ENCODE data around the gene RPTOR. TPM values are rescaled to one million over a fixed set of nuclear protein-coding genes. Genes with fewer than 3 reads are reported as not detected.

RPTOR gene
- total RNA-seq, 1 experiment from 2014 or later, result 46.2 TPM

GRCh38 chr17:80783971-80784370, 239.3 kb downstream of the RPTOR start:
- Histone ChIP-seq H3K36me3 (ENCODE audit: low read depth, low read length) (no peaks in the 10 kb centered on the region), H3K27me3 (ENCODE audit: low read length) (no peaks in the 10 kb centered on the region), H3K79me2 (ENCODE audit: low read length) (peaks cover 15% of the 10 kb centered on the region), H3K4me1 (ENCODE audit: insufficient read depth, low read length) (peaks cover 14% of the 10 kb centered on the region), H3K9me3 (ENCODE audit: low read length) (no peaks in the 10 kb centered on the region), H2AFZ (ENCODE audit: low read length) (no peak overlapping the region), H4K20me1 (ENCODE audit: low read length) (no peaks in the 10 kb centered on the region), H3K9me2 (replicated peaks; ENCODE audit: low read length) (no peaks in the 10 kb centered on the region), H3K4me2 (ENCODE audit: low read length) (no peak overlapping the region), H3F3A (ENCODE audit: low read length, unreplicated experiment) (no peaks in the 10 kb centered on the region), H3K9ac (ENCODE audit: low read length) (no peak overlapping the region), H3K4me3 (ENCODE audit: low read length) (no peak overlapping the region), H3K27ac (ENCODE audit: low read length) (no peak overlapping the region)
- no peak for ATAC-seq
- no TSS peak for BruUV-seq (replicated peaks)
- TF ChIP-seq CTCF (conservative IDR thresholded peaks at IDR 0.05; ENCODE audit: low read depth, low read length) (no peak), EZH2phosphoT487 (IDR thresholded peaks at IDR 0.05; ENCODE audit: borderline replicate concordance, low read length) (no peak), EZH2 (IDR thresholded peaks at IDR 0.05; ENCODE audit: low read length, unreplicated experiment) (no peak)
- DNase-seq, result no peak
- intact Hi-C loops (cut with micrococcal nuclease), result no loop called here
- ChIA-PET CTCF (no interaction called here), POLR2A (ENCODE audit: unreplicated experiment) (no interaction called here)

GRCh38 chr17:80785477-80786178, 241.0 kb downstream of the RPTOR start:
- intact Hi-C loops (cut with micrococcal nuclease), result no loop called here
- Histone ChIP-seq H3K4me3 (ENCODE audit: low read length) (no peak overlapping the region), H3F3A (ENCODE audit: low read length, unreplicated experiment) (no peaks in the 10 kb centered on the region), H3K9ac (ENCODE audit: low read length) (no peak overlapping the region), H3K9me2 (replicated peaks; ENCODE audit: low read length) (no peaks in the 10 kb centered on the region), H3K79me2 (ENCODE audit: low read length) (peaks cover 28% of the 10 kb centered on the region), H3K4me2 (ENCODE audit: low read length) (no peak overlapping the region), H3K36me3 (ENCODE audit: low read depth, low read length) (no peaks in the 10 kb centered on the region), H4K20me1 (ENCODE audit: low read length) (no peaks in the 10 kb centered on the region), H2AFZ (ENCODE audit: low read length) (no peak overlapping the region), H3K9me3 (ENCODE audit: low read length) (no peaks in the 10 kb centered on the region), H3K27ac (ENCODE audit: low read length) (no peak overlapping the region), H3K27me3 (ENCODE audit: low read length) (no peaks in the 10 kb centered on the region), H3K4me1 (ENCODE audit: insufficient read depth, low read length) (peaks cover 31% of the 10 kb centered on the region)
- no peak for ATAC-seq
- DNase-seq, result no peak
- ChIA-PET POLR2A (ENCODE audit: unreplicated experiment) (no interaction called here), CTCF (interaction anchor here (0.6 kb wide), 1 partner anchor 278 kb away, joined by 3 read pairs; no protein-coding TSS in a partner anchor)
- BruUV-seq (replicated peaks), result no TSS peak
- TF ChIP-seq CTCF (conservative IDR thresholded peaks at IDR 0.05; ENCODE audit: low read depth, low read length) (no peak), EZH2 (IDR thresholded peaks at IDR 0.05; ENCODE audit: low read length, unreplicated experiment) (no peak), EZH2phosphoT487 (IDR thresholded peaks at IDR 0.05; ENCODE audit: borderline replicate concordance, low read length) (no peak)

GRCh38 chr17:80786470-80786869, 241.8 kb downstream of the RPTOR start:
- POLR2A ChIA-PET (ENCODE audit: unreplicated experiment), result no interaction called here
- no peak overlapping the region for H3K27ac ChIP-seq (ENCODE audit: low read length)
- H3K4me2 ChIP-seq (ENCODE audit: low read length), result no peak overlapping the region
- 0 out of 2 replicates have a peak, but pooled peaks cover 3% of the 10 kb centered on the region for H3K36me3 ChIP-seq (ENCODE audit: low read depth, low read length)
- H3K9me2 ChIP-seq (replicated peaks; ENCODE audit: low read length), result no peaks in the 10 kb centered on the region
- no peak for DNase-seq
- CTCF ChIA-PET, result no interaction called here
- peaks cover 39% of the 10 kb centered on the region for H3K4me1 ChIP-seq (ENCODE audit: insufficient read depth, low read length)
- peaks cover 36% of the 10 kb centered on the region for H3K79me2 ChIP-seq (ENCODE audit: low read length)
- BruUV-seq (replicated peaks), result no TSS peak
- no peak overlapping the region for H2AFZ ChIP-seq (ENCODE audit: low read length)
- no peaks in the 10 kb centered on the region for H3K27me3 ChIP-seq (ENCODE audit: low read length)
- H3K9me3 ChIP-seq (ENCODE audit: low read length), result no peaks in the 10 kb centered on the region
- no peak overlapping the region for H3K9ac ChIP-seq (ENCODE audit: low read length)
- no peaks in the 10 kb centered on the region for H3F3A ChIP-seq (ENCODE audit: low read length, unreplicated experiment)
- H4K20me1 ChIP-seq (ENCODE audit: low read length), result no peaks in the 10 kb centered on the region
- no peak overlapping the region for H3K4me3 ChIP-seq (ENCODE audit: low read length)
- no peak for ATAC-seq
- intact Hi-C loops (cut with micrococcal nuclease), result no loop called here
- TF ChIP-seq CTCF (conservative IDR thresholded peaks at IDR 0.05; ENCODE audit: low read depth, low read length) (no peak), EZH2phosphoT487 (IDR thresholded peaks at IDR 0.05; ENCODE audit: borderline replicate concordance, low read length) (no peak), EZH2 (IDR thresholded peaks at IDR 0.05; ENCODE audit: low read length, unreplicated experiment) (no peak)
